Right ventricle myocardium superior (tissue), 1 donor: ENCODE results near the gene KRTAP20-3. TPM values are rescaled to one million over a fixed set of nuclear protein-coding genes. Genes with fewer than 3 reads are reported as not detected.

Experiments
- ATAC-seq: fragments of 200-7000 bp; cut with Tn5 transposase; one replicate; pipeline ENCODE4 v1.9.1; 2020; ENCODE audit warnings: mild to moderate bottlenecking; ENCODE audit not compliant: poor library complexity
- DNase-seq: peaks from one replicate; pipeline ENCODE4 v3.0.0-alpha.2; 2020
- intact Hi-C: fragments of 100-400 bp; cut with DNase I; formaldehyde crosslinking; loops from one replicate; pipeline ENCODE4 v1.11.2; 2022
- long read RNA-seq: library from polyadenylated mRNA; unstranded; transcript quantifications from one replicate; pipeline ENCODE4 v2.0.0, GENCODE V29; 2021
- total RNA-seq: library from RNA; stranded (reverse); fragmentation: NEBNext Ultra II Directional; extraction: Animal tissue kit (Norgen Biotek cat#: 25700); gene quantifications from one replicate; pipeline ENCODE4 v1.2.1, GENCODE V29; 2021
- donor health status: DM: no; HTN: yes; CAD: no; lungs with severe emphysema.

Gene KRTAP20-3
- total RNA-seq, result not detected
- long read RNA-seq, result 0 reads

GRCh38 chr21:30642564-30642963, at the start of gene KRTAP20-3:
KRTAP20-3 (plus strand) TSS chr21:30642864.
- ATAC-seq (no peak), DNase-seq (no peak)
- intact Hi-C loops, result no loop called here

- DNase-seq (no peak), ATAC-seq (no peak)
- intact Hi-C loops, result no loop called here
Observed at GRCh38 chr21:30598802-30599201, 43.9 kb upstream of the KRTAP20-3 start, which contains the start of gene KRTAP6-2. KRTAP6-2 (minus strand) TSS chr21:30598902; CDS start chr21:30598874, 28 bp downstream.

- ATAC-seq (no peak), DNase-seq (no peak)
- intact Hi-C loops, result no loop called here
Observed at GRCh38 chr21:30600787-30601186, 41.9 kb upstream of the KRTAP20-3 start, which contains the start of gene KRTAP22-1. KRTAP22-1 (plus strand) TSS chr21:30601087.

- ATAC-seq, result no peak
- intact Hi-C loops, result no loop called here
Observed at GRCh38 chr21:30605968-30606367, 36.7 kb upstream of the KRTAP20-3 start.

GRCh38 chr21:30612132-30612531, 30.5 kb upstream of the KRTAP20-3 start:
- DNase-seq (no peak), ATAC-seq (no peak)
- intact Hi-C loops, result no loop called here

More at GRCh38 chr21:30605968-30606367, 36.7 kb upstream of the KRTAP20-3 start:
- no peak for DNase-seq

- ATAC-seq (no peak), DNase-seq (no peak)
- intact Hi-C loops, result no loop called here
Observed at GRCh38 chr21:30613836-30614235, 28.8 kb upstream of the KRTAP20-3 start, which contains the start of gene KRTAP6-1. KRTAP6-1 (minus strand) TSS chr21:30613930; CDS start chr21:30613904, 26 bp downstream.

GRCh38 chr21:30615199-30615598, 27.5 kb upstream of the KRTAP20-3 start:
- intact Hi-C loops, result no loop called here
- DNase-seq (no peak), ATAC-seq (no peak)

GRCh38 chr21:30616125-30616524, 26.5 kb upstream of the KRTAP20-3 start, which contains the start of gene KRTAP20-1:
KRTAP20-1 (plus strand) TSS chr21:30616425; CDS start chr21:30616455, 30 bp downstream.
- ATAC-seq (no peak), DNase-seq (no peak)
- intact Hi-C loops, result no loop called here

- intact Hi-C loops, result no loop called here
- no peak for ATAC-seq
- DNase-seq, result no peak
Observed at GRCh38 chr21:30620080-30620479, 22.6 kb upstream of the KRTAP20-3 start.

- DNase-seq (no peak), ATAC-seq (no peak)
- intact Hi-C loops, result no loop called here
Observed at GRCh38 chr21:30620522-30620921, 22.1 kb upstream of the KRTAP20-3 start, which contains the start of gene KRTAP20-4. KRTAP20-4 (plus strand) TSS chr21:30620627.

- intact Hi-C loops, result no loop called here
- ATAC-seq, result no peak
- DNase-seq, result no peak
Observed at GRCh38 chr21:30623362-30623761, 19.3 kb upstream of the KRTAP20-3 start.

- no peak for DNase-seq
Observed at GRCh38 chr21:30625449-30626165, 17.1 kb upstream of the KRTAP20-3 start.

GRCh38 chr21:30628109-30628508, 14.6 kb upstream of the KRTAP20-3 start:
- no peak for ATAC-seq
- DNase-seq, result no peak
- intact Hi-C loops, result no loop called here

More at GRCh38 chr21:30625449-30626165, 17.1 kb upstream of the KRTAP20-3 start:
- intact Hi-C loops, result no loop called here
- no peak for ATAC-seq

GRCh38 chr21:30629200-30629599, 13.5 kb upstream of the KRTAP20-3 start:
- intact Hi-C loops, result no loop called here
- ATAC-seq, result no peak
- DNase-seq, result no peak

- intact Hi-C loops, result no loop called here
- DNase-seq (no peak), ATAC-seq (no peak)
Observed at GRCh38 chr21:30634906-30635305, 7.8 kb upstream of the KRTAP20-3 start, which contains the start of gene KRTAP20-2. KRTAP20-2 (plus strand) TSS chr21:30635206; CDS start chr21:30635264, 58 bp downstream.

GRCh38 chr21:30638686-30639085, 4.0 kb upstream of the KRTAP20-3 start:
- DNase-seq, result no peak
- intact Hi-C loops, result no loop called here
- no peak for ATAC-seq

GRCh38 chr21:30646904-30647414, 4.3 kb downstream of the KRTAP20-3 start:
- intact Hi-C loops, result no loop called here
- DNase-seq (no peak), ATAC-seq (no peak)

- intact Hi-C loops, result no loop called here
- ATAC-seq (no peak), DNase-seq (no peak)
Observed at GRCh38 chr21:30652891-30653290, 10.2 kb downstream of the KRTAP20-3 start.

GRCh38 chr21:30668776-30669175, 26.1 kb downstream of the KRTAP20-3 start:
- ATAC-seq (no peak), DNase-seq (no peak)
- intact Hi-C loops, result no loop called here
